ENCODE results near the gene FAM107B. TPM values are rescaled to one million over a fixed set of nuclear protein-coding genes. Genes with fewer than 3 reads are reported as not detected.

FAM107B gene
- total RNA-seq, 1 experiment from 2014 or later = 41.3 TPM

DNA sequence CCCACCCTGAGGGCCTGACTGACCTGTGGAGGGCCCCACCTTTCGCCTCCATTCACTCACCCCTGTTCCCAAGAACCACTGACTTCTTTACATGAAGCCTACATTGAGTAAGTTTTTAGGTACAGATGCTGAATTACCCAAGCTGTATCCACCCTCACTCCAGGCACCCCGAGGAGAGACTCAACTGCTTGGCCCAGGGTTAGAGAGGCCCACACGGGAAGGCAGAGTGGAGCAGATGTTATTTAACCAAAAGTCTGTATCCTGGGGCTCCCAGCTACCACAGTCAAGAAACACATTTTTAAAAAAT lies 230.8 kb downstream of the FAM107B start:
- Mint-ChIP-seq H3K27ac (ENCODE audit: low read depth, unreplicated experiment) (no peak overlapping the region), H3K36me3 (ENCODE audit: insufficient read depth, unreplicated experiment) (peaks cover 6% of the 10 kb centered on the region), H3K9me3 (ENCODE audit: unreplicated experiment) (no peaks in the 10 kb centered on the region), H3K4me1 (ENCODE audit: insufficient read depth, unreplicated experiment) (no peaks in the 10 kb centered on the region), H3K4me3 (ENCODE audit: unreplicated experiment) (no peak overlapping the region), H3K27me3 (ENCODE audit: insufficient read depth, unreplicated experiment) (no peaks in the 10 kb centered on the region)
- DNase-seq (ENCODE audit: unreplicated experiment) = no peak
- intact Hi-C loops (cut with micrococcal nuclease) = no loop called here
- no TSS peak for BruUV-seq (replicated peaks)
- TF ChIP-seq, protein P1, sequence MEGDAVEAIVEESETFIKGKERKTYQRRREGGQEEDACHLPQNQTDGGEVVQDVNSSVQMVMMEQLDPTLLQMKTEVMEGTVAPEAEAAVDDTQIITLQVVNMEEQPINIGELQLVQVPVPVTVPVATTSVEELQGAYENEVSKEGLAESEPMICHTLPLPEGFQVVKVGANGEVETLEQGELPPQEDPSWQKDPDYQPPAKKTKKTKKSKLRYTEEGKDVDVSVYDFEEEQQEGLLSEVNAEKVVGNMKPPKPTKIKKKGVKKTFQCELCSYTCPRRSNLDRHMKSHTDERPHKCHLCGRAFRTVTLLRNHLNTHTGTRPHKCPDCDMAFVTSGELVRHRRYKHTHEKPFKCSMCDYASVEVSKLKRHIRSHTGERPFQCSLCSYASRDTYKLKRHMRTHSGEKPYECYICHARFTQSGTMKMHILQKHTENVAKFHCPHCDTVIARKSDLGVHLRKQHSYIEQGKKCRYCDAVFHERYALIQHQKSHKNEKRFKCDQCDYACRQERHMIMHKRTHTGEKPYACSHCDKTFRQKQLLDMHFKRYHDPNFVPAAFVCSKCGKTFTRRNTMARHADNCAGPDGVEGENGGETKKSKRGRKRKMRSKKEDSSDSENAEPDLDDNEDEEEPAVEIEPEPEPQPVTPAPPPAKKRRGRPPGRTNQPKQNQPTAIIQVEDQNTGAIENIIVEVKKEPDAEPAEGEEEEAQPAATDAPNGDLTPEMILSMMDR (IDR thresholded peaks at IDR 0.05; ENCODE audit: unreplicated experiment) = no peak
- ChIA-PET POLR2A (interaction anchor here (0.7 kb wide), 1 partner anchor 58 kb away, joined by 3 read pairs; no protein-coding TSS in a partner anchor), CTCF (interaction anchor here (0.6 to 1.0 kb wide), 2 partner anchors 16 to 761 kb away, joined by 3 read pairs; no protein-coding TSS in a partner anchor)

DNA sequence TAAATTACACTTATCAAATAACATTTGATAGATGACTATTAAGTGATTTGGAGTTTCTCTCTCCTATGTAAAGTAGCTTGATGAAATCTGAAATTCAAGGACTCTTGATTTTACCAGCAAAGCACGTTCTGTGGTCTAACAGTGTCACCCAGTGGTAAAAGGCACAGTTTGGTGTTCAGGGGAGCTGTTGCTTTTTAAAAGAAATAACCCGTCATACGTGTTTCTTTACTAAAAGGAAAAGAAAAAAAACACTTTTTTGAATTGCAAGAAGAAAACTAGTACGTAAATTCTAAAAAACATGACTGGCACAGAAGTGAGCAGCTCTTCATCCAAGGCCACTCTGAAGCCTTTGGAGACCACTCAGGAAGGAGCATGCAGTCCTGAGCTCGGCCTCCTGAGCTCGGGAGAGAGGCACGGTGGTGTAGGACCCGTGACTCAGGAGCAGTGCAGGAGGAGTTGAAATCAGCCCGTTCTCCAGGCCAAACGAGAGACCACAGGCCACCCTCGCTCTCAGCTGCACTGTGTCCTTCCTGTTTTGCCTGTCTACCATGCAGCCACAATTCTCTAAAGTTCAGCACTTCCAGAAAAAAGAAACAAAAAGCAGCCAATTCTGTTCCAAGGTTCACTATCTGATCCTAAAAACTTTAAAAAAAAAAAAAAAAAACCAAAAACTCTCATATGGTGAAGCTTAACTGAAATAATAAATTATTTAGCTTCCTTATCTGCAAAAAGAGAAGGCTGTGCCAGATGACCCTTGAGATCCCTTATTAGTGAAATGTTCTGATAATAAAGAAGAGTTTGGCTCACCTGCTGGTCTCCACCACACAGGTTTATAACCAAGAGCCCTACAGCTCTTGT lies 231.4 kb downstream of the FAM107B start:
- CTCF ChIA-PET = interaction anchor here (0.6 to 1.0 kb wide), 7 partner anchors 16 to 335 kb away, joined by 3 to 6 read pairs (median 3); no protein-coding TSS in a partner anchor
- POLR2A ChIA-PET = interaction anchor here (0.7 kb wide), 1 partner anchor 58 kb away, joined by 3 read pairs; no protein-coding TSS in a partner anchor
- H3K27ac Mint-ChIP-seq (ENCODE audit: low read depth, unreplicated experiment) = no peak overlapping the region
- H3K4me1 Mint-ChIP-seq (ENCODE audit: insufficient read depth, unreplicated experiment) = no peaks in the 10 kb centered on the region
- H3K4me3 Mint-ChIP-seq (ENCODE audit: unreplicated experiment) = no peak overlapping the region
- no peaks in the 10 kb centered on the region for H3K9me3 Mint-ChIP-seq (ENCODE audit: unreplicated experiment)
- DNase-seq (ENCODE audit: unreplicated experiment) = no peak
- BruUV-seq (replicated peaks) = no TSS peak
- no peaks in the 10 kb centered on the region for H3K27me3 Mint-ChIP-seq (ENCODE audit: insufficient read depth, unreplicated experiment)
- TF ChIP-seq, protein P1 (IDR thresholded peaks at IDR 0.05; ENCODE audit: unreplicated experiment) = no peak
- intact Hi-C loops (cut with micrococcal nuclease) = no loop called here
- H3K36me3 Mint-ChIP-seq (ENCODE audit: insufficient read depth, unreplicated experiment) = peaks cover 6% of the 10 kb centered on the region

DNA sequence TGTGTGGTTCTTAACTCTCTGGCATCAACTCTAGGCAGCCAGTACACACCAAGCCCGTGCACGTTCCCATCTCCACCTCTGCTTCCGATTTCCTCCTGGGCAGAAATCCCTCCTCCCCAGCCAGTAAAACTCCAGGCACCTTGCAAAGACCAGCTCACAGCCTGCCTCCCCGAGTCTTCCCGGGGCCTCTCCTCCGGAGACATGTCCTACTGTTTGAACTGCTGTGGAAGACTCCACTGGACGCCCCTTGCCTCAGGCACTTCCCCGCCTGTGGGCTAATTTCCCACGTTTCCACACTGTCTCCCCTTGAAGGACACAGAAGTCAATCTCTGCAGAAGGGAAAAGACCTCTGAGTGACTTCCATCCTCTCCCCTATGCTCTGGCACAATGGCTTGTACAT lies 233.3 kb downstream of the FAM107B start:
- Mint-ChIP-seq H3K4me1 (ENCODE audit: insufficient read depth, unreplicated experiment) (no peaks in the 10 kb centered on the region), H3K36me3 (ENCODE audit: insufficient read depth, unreplicated experiment) (peaks cover 6% of the 10 kb centered on the region), H3K27me3 (ENCODE audit: insufficient read depth, unreplicated experiment) (no peaks in the 10 kb centered on the region), H3K9me3 (ENCODE audit: unreplicated experiment) (no peaks in the 10 kb centered on the region), H3K4me3 (ENCODE audit: unreplicated experiment) (no peak overlapping the region), H3K27ac (ENCODE audit: low read depth, unreplicated experiment) (peak overlapping the region; percentile 17)
- ChIA-PET CTCF (interaction anchor here (0.5 to 1.8 kb wide), 5 partner anchors 282 to 777 kb away, joined by 3 to 8 read pairs (median 3); no protein-coding TSS in a partner anchor), POLR2A (no interaction called here)
- no TSS peak for BruUV-seq (replicated peaks)
- intact Hi-C loops (cut with micrococcal nuclease) = no loop called here
- DNase-seq (ENCODE audit: unreplicated experiment) = no peak
- TF ChIP-seq, protein P1 (IDR thresholded peaks at IDR 0.05; ENCODE audit: unreplicated experiment) = no peak

DNA sequence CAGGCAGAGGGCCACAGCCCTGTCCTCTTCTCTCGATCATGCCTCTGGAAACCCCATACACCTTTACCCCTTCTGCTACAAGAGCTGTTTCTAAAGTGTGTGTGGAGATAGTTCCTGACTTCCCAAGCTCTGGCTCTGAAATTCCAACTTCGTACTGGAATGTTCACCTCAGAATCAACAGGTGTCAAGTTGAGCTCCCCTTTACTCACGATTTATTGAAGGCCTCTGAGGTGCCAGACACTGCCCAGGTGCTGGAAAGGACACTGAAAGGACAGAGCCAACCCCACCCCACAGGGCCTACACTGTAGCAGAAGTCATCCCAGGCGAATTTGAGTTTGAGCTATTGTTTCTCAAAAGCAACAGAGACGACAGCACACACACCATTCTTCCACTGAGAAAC lies 234.1 kb downstream of the FAM107B start:
- TF ChIP-seq, protein P1 (IDR thresholded peaks at IDR 0.05; ENCODE audit: unreplicated experiment) = no peak
- intact Hi-C loops (cut with micrococcal nuclease) = no loop called here
- no peaks in the 10 kb centered on the region for H3K9me3 Mint-ChIP-seq (ENCODE audit: unreplicated experiment)
- H3K27me3 Mint-ChIP-seq (ENCODE audit: insufficient read depth, unreplicated experiment) = no peaks in the 10 kb centered on the region
- no peak for DNase-seq (ENCODE audit: unreplicated experiment)
- ChIA-PET CTCF (interaction anchor here (0.7 to 1.8 kb wide), 7 partner anchors 14 to 445 kb away, joined by 3 to 8 read pairs (median 4); partner anchors contain the start of genes CDNF, HSPA14 and MSANTD7), POLR2A (interaction anchor here (0.5 kb wide), 1 partner anchor 215 kb away, joined by 3 read pairs; no protein-coding TSS in a partner anchor)
- BruUV-seq (replicated peaks) = no TSS peak
- no peak overlapping the region for H3K4me3 Mint-ChIP-seq (ENCODE audit: unreplicated experiment)
- H3K4me1 Mint-ChIP-seq (ENCODE audit: insufficient read depth, unreplicated experiment) = no peaks in the 10 kb centered on the region
- peaks cover 6% of the 10 kb centered on the region for H3K36me3 Mint-ChIP-seq (ENCODE audit: insufficient read depth, unreplicated experiment)
- no peak overlapping the region for H3K27ac Mint-ChIP-seq (ENCODE audit: low read depth, unreplicated experiment)
